Dedifferentiated amniotic fluid mesenchymal stem cell (primary cell): ENCODE data around the gene ZNF468.
A peak's percentile ranks its signal among the peaks of the same experiment; 100 is the strongest.
"Not testable (repeated sequence)": the region's sequence is repeated elsewhere in the genome, so short reads cannot be mapped to it uniquely, and the experiment has no call there.

ENCODE experiments used
- DNase-seq: peaks from one replicate; pipeline ENCODE4 v3.0.0-alpha.2; 2016; ENCODE audit errors: extremely low spot score

Gene ZNF468

DNA sequence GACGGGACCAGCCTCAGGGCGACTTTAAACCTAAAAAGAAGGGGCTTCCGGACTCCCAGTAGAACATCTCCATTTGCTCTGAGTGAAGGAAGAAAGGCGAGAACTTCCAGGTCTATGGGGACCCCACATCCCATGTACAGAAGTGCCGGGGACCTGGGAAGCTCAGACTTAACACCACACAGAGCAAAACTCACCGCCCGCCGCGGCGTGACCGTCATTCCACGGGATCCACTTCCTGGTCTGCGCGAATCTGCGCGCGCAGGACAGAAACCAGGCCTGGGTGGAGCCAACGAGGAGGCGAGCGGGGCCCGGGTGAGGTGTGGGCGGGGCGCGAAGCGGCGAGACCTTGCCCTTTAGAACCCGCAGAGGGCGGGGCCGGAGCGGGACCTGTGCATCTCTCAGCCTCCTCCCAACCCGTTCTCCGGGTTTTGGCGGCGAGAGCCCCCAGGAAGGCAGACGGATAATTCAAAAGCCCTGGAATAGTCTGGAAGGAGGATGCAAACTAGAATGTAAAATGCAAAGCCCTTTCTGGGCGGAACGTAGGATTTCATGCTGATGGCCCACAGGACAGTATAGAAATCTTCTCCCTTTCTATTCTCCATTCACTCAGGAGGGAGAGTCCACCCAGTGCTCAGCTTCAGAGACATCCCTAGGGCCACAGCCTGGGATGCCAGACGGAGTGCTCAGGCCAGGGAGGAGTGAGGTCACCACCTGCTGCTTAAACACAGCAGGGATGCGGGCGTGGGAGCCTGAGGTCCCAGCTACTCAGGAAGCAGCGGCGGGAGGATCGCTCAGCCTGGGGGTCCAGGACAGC is at the start of gene ZNF468:
Gene ZNF468 (minus strand): TSS at position 242 of the 814 bp plus-strand sequence. CDS start 3,347 bp downstream, outside the sequence.
- peak; percentile 42 for DNase-seq

DNA sequence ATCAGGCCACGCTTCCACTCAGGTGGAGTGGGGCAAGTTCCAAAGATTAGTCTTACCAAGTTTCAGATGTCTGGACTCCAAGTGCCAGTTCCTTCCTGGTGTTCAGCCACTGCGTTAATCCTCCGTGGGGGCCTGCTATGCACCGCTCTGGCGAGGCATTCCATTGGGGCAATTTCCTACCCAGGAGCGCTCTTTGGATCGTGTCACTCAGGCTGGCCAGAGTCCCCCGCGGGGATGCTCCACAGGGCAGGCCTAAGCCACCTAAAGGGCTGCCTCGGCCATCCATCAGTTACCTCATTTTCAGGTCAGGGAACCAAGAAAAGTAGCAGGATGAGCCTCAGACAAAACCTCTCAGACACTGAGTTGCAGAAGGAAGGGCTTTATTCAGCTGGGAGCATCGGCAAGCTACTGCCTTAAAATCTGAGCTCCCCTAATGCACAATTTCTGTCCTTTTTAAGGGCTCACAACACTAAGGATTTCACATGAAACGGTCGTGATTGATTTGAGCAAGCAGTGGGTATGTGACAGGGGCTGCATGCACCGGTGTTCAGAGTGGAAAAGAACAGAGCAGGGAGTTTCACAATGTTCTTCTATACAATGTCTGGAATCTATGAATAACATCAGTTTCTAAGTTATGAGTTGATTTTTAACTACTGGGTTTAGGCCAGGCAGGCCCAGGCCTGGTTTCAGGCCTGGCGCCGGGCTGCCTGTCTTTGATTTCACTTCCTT is 46.8 kb upstream of the ZNF468 start:
- DNase-seq: not testable (repeated sequence)

DNA sequence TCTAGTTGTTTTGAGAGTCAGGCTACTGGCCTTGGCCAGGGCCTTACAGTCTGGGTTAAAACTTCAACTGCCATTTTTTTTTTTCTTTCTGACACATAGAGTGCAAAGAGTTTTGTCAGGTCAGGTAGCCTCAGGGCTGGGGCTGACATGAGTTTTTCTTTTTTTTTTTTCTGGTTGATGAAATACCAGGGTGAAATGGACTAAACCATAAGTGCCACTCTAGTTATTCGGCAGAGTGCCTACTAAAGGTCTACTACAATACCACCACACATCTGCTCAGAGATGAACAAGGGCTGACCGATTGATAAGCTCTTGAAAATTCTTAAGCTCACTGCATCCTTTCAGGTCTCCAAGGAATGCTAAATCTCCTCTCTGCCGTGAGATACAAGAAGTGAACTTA is 44.4 kb upstream of the ZNF468 start:
- no peak for DNase-seq

DNA sequence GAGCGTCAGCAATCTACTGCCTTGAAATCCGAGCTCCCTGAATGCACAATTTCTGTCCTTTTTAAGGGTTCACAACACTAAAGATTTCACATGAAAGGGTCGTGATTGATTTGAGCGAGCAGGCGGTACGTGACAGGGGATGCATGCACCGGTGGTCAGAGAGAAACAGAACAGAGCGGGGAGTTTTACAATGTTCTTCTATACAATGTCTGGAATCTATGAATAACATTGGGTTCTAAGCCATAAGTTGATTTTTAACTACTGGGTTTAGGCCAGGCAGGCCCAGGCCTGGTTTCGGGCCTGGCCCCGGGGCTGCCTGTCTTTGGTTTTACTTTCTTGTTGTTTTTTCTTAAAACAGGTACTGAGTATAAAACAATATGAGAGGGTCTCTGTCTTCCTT is 41.2 kb upstream of the ZNF468 start:
- not testable (repeated sequence) for DNase-seq

GRCh38 chr19:52898101-52898500 is 40.7 kb upstream of the ZNF468 start:
- no peak for DNase-seq

GRCh38 chr19:52897138-52897935 is 39.9 kb upstream of the ZNF468 start, which contains the start of gene ZNF320:
Gene ZNF320, minus strand, starts transcription at chr19:52897635. Its CDS starts 7,380 bp downstream, at chr19:52890255.
- DNase-seq: peak; percentile 89

- DNase-seq: no peak
Measured at GRCh38 chr19:52896431-52897137, 39.2 kb upstream of the ZNF468 start.

GRCh38 chr19:52891336-52891735 is 33.9 kb upstream of the ZNF468 start:
- DNase-seq: no peak

DNA sequence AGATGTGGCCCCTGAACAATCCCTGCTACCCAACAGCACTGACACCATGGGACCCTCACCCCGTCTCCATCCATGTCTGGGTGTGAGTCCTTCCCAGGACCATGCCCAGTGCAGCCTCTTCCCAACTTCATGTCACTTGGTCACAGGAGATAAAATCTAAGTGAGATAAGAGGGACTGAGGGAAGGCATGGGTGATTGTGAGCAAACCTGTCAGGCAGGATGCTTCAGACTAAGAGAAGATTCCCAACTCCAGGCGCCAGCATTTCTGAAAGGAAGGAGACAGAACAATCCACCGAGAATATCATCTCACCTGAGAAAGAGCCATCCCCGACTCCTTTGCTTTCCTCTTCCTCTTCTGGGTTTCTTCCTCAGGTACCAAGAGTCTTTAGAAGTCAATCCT is 32.5 kb upstream of the ZNF468 start:
- DNase-seq: no peak

- DNase-seq: no peak
Measured at GRCh38 chr19:52889076-52889475, 31.7 kb upstream of the ZNF468 start.

DNA sequence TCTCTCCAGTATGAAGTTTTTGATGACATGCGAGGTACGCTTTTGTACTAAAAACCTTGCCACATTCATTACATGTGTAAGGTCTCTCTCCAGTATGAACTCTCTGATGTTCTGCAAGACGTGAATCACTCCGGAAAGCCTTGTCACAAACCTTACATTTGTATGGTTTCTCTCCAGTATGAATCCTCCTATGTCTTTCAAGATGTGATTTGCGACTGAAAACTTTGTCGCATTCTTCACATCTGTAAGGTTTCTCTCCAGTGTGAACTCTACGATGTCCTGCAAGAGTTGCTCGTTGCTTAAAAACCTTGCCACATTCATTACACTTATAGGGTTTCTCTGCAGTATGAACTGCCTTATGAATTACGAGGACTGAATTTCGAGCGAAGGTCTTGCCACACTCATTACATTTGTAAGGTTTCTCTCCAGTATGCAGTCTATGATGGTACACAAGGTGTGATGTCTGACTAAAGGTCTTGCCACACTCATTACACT is 23.5 kb upstream of the ZNF468 start:
- DNase-seq: no peak

DNA sequence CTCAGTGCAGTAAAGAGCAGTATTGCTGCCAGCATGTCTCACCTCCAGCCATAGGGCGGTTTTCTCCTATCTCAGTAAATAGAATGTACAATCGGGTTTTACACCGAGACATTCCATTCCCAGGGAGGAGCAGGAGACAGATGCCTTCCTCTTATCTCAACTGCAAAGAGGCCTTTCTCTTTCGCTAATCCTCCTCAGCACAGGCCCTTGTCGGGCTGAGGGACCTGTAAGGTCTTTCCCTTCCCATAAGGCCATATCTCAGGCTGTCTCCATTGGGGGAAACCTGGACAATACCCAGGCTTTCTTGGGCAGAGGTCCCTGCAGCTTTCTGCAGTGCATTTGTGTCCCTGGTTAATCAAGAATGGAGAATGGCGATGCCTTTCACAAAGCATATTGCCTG is 15.6 kb upstream of the ZNF468 start:
- DNase-seq: not testable (repeated sequence)

DNA sequence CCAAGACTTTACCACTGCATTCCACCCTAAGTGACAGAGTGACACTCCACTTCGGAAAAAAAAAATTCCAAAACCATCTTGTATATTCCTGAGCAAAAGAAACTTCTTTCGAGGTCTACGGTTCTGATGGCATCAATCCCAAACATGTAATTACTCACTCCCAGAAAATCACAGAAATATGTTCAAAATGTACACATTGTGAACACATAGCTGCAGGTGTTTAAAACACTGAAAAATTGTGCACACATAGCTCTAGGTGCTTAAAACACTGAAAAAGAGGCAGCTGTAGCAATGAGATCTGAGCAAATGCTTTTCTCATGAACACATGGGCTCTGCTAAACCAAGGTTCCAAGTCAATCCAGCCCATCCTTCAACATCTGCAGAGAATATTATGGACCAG is 14.0 kb upstream of the ZNF468 start:
- no peak for DNase-seq

GRCh38 chr19:52868031-52868430 is 10.6 kb upstream of the ZNF468 start:
- DNase-seq: not testable (repeated sequence)

GRCh38 chr19:52856540-52857377 is 660 bp downstream of the ZNF468 start:
- not testable (repeated sequence) for DNase-seq

- not testable (repeated sequence) for DNase-seq
Measured at GRCh38 chr19:52847352-52847751, 10.1 kb downstream of the ZNF468 start.

DNA sequence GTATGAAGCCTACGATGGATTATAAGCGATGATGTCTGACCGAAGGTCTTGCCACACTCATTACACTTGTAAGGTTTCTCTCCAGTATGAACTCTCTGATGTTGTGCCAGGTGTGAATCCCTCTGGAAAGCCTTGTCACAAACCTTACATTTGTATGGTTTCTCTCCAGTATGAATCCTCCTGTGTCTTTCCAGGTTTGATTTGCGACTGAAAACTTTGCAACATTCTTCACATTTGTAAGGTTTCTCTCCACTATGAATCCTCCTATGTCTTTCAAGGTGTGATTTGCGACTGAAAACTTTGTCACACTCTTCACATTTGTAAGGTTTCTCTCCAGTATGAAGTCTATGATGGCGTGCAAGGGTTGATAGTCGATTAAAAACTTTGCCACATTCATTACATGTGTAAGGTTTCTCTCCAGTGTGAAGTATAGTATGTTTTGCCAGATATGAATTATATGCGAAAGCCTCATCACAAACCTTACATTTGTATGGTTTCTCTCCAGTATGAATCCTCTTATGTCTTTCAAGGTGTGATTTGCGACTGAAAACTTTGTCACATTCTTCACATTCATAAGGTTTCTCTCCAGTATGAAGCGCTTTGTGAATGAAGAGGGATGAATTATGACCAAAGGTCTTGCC is 16.5 kb downstream of the ZNF468 start:
- not testable (repeated sequence) for DNase-seq

DNA sequence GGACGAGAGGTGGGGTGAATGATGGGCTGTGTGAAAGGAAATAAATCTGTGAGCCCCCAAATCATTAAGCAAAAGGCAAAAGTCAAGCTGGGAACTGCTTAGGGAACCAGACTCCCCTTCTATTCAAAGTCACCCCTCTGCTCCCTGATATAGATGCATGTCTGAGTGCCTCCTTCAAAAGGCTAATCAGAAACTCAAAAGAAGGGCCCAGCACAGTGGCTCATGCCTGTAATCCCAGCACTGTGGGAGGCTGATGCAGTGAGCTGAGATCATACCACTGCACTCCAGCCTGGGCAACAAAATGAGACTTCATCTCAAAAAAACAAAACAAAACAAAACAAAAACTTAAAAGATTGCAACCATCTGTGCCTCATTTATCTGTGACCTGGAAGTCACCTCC is 23.1 kb downstream of the ZNF468 start:
- not testable (repeated sequence) for DNase-seq

GRCh38 chr19:52833541-52833940 is 23.9 kb downstream of the ZNF468 start:
- DNase-seq: not testable (repeated sequence)

GRCh38 chr19:52829866-52830265 is 27.6 kb downstream of the ZNF468 start:
- DNase-seq: not testable (repeated sequence)
